K562 (cell line): ENCODE data around the gene MAD1L1. TPM values are rescaled to one million over a fixed set of nuclear protein-coding genes. Genes with fewer than 3 reads are reported as not detected.

Experiments
- ATAC-seq: fragments of 200-7000 bp; cut with Tn5 transposase; 3 replicates; pipeline ENCODE4 v1.9.1; 2020; ENCODE audit warnings: moderate library complexity
- BruUV-seq: library from RNA; stranded (reverse); fragments of 400-500 nt; replicated peaks from 2 replicates; lab custom pipeline; 2021; lab: Mats Ljungman, UMichigan
- CTCF ChIA-PET: fragments of 300-600 bp; formaldehyde crosslinking; extraction: SDS; loops from one replicate; lab custom pipeline; 2021; ENCODE audit warnings: low intra/inter-chr PET ratio; lab: Yijun Ruan, JAX
- POLR2A ChIA-PET: fragments of 300-600, 350-650 bp; sonication (Branson Sonifier 250); formaldehyde crosslinking; extraction: SDS; loops from one replicate; lab custom pipeline; 2021; ENCODE audit warnings: antibody characterized with exemption, inconsistent platforms; lab: Yijun Ruan, JAX
- DNase-seq, 4 experiments: peaks; one replicate each; pipeline versions ENCODE4 v3.0.0 to v3.0.0-alpha.2; 2011 to 2018; ENCODE audit warnings: low spot score in 3 of 4, mixed read lengths in 3 of 4; ENCODE audit errors: extremely low read depth in 1 of 4
- FAIRE-seq: peaks from 2 replicates; lab custom pipeline; 2011; peaks lifted over from hg19 to GRCh38; lab: Jason Lieb, UNC
- H2AFZ ChIP-seq: 2 replicates; pipeline ENCODE4 v1.6.0; 2011; ENCODE audit warnings: low read depth, low read length, control low read depth, inconsistent platforms
- H3K27ac ChIP-seq: fragments of 200-600 bp; 3 replicates; pipeline ENCODE4 v1.8.0; 2011; ENCODE audit warnings: low read depth, mild to moderate bottlenecking, control low read depth, inconsistent platforms, low read length, moderate library complexity, mixed read lengths; ENCODE audit errors: extremely low read depth
- H3K27me3 ChIP-seq, 2 experiments: fragments of 300-600 bp in 1 of 2; 2 replicates in 1 of 2; 3 replicates in 1 of 2; pipeline versions ENCODE4 v1.6.0 to v1.8.0; 2011; ENCODE audit warnings: inconsistent platforms in 2 of 2, low read length in 2 of 2, mild to moderate bottlenecking in 1 of 2, mixed read lengths in 1 of 2, moderate library complexity in 1 of 2; ENCODE audit not compliant: control insufficient read depth in 2 of 2, insufficient read depth in 2 of 2
- H3K36me3 ChIP-seq: fragments of 300-600 bp; 3 replicates; pipeline ENCODE4 v1.8.0; 2011; ENCODE audit warnings: mild to moderate bottlenecking, low read length, inconsistent platforms; ENCODE audit not compliant: control insufficient read depth, insufficient read depth
- H3K4me1 ChIP-seq, 2 experiments: fragments of 200-600 bp in 1 of 2; replicated peaks in 1 of 2; 2 replicates in 1 of 2; 3 replicates in 1 of 2; pipeline versions ENCODE4 v1.5.1 to v1.8.0; 2011; ENCODE audit warnings: inconsistent platforms in 2 of 2, low read length in 2 of 2, mild to moderate bottlenecking in 1 of 2, mixed read lengths in 1 of 2, moderate library complexity in 1 of 2; ENCODE audit not compliant: control insufficient read depth in 2 of 2, insufficient read depth in 2 of 2
- H3K4me2 ChIP-seq: 2 replicates; pipeline ENCODE4 v1.6.1; 2011; ENCODE audit warnings: low read length, control low read depth, inconsistent platforms, mixed read lengths; ENCODE audit not compliant: insufficient read depth
- H3K4me3 ChIP-seq: fragments of 200-600 bp; sonication (generic), shearing (Covaris generic); 2 replicates; pipeline ENCODE4 v1.5.1; 2016; ENCODE audit warnings: control low read depth, inconsistent platforms
- H3K79me2 ChIP-seq: fragments of 200-600 bp; 3 replicates; pipeline ENCODE4 v1.8.0; 2011; ENCODE audit warnings: low read length, inconsistent platforms; ENCODE audit not compliant: control insufficient read depth, insufficient read depth
- H3K9ac ChIP-seq, 2 experiments: 2 replicates each; pipeline versions ENCODE4 v1.6.0 to v1.6.1; 2011; ENCODE audit warnings: low read depth in 2 of 2, low read length in 2 of 2, control low read depth in 1 of 2, inconsistent platforms in 1 of 2, mild to moderate bottlenecking in 1 of 2, mixed read lengths in 1 of 2; ENCODE audit not compliant: insufficient read depth in 1 of 2
- H3K9me1 ChIP-seq: one replicate; pipeline ENCODE4 v1.6.0; 2011; ENCODE audit warnings: inconsistent platforms, mild to moderate bottlenecking, low read length, moderate library complexity; ENCODE audit not compliant: control insufficient read depth, insufficient read depth
- H3K9me3 ChIP-seq: replicated peaks from 2 replicates; pipeline ENCODE4 v1.5.1; 2011; ENCODE audit warnings: low read depth, low read length, inconsistent platforms; ENCODE audit not compliant: control insufficient read depth, insufficient read depth
- H4K20me1 ChIP-seq: replicated peaks from 2 replicates; pipeline ENCODE4 v1.6.1; 2011; ENCODE audit warnings: low read length, inconsistent platforms, mixed read lengths; ENCODE audit not compliant: control insufficient read depth, insufficient read depth
- CBFA2T3 ChIP-seq: fragments of 450-650 bp; IDR thresholded peaks from 2 replicates; pipeline ENCODE4 v1.6.1; 2017
- CC2D1A ChIP-seq: fragments of 450-650 bp; IDR thresholded peaks from 2 replicates; pipeline ENCODE4 v1.6.1; 2017; ENCODE audit warnings: mild to moderate bottlenecking
- GABPB1 ChIP-seq: sonication (generic); formaldehyde crosslinking; IDR thresholded peaks from 2 replicates; pipeline ENCODE4 v1.8.0; 2022; ENCODE audit warnings: mild to moderate bottlenecking, missing genetic modification reagents
- HDAC2 ChIP-seq: fragments of 450-650 bp; IDR thresholded peaks from 2 replicates; pipeline ENCODE4 v1.6.1; 2016; ENCODE audit warnings: mild to moderate bottlenecking
- KDM5B ChIP-seq: fragments of 200-600 bp; sonication (generic); IDR thresholded peaks from 2 replicates; pipeline ENCODE4 v1.6.1; 2012; ENCODE audit warnings: low read depth, mild to moderate bottlenecking, moderate library complexity, low read length, control low read depth, inconsistent platforms; ENCODE audit not compliant: insufficient replicate concordance
- MIER1 ChIP-seq: fragments of 450-650 bp; IDR thresholded peaks from 2 replicates; pipeline ENCODE4 v1.6.1; 2016; ENCODE audit warnings: antibody characterized with exemption, mild to moderate bottlenecking, low read depth
- NCOA1 ChIP-seq: fragments of 450-650 bp; IDR thresholded peaks from 2 replicates; pipeline ENCODE4 v1.6.1; 2016; ENCODE audit warnings: low read depth
- RFX1 ChIP-seq: fragments of 450-650 bp; IDR thresholded peaks from 2 replicates; pipeline ENCODE4 v1.6.1; 2016; ENCODE audit warnings: mild to moderate bottlenecking, moderate library complexity
- SMC3 ChIP-seq: conservative IDR thresholded peaks from 2 replicates; pipeline ENCODE4 v1.6.1; 2011; ENCODE audit warnings: low read depth, low read length, improper control_type of control experiment; ENCODE audit not compliant: insufficient read depth
- TCF7 ChIP-seq: sonication (generic); IDR thresholded peaks from 2 replicates; pipeline ENCODE4 v1.6.1; 2016; ENCODE audit warnings: antibody characterized with exemption, borderline replicate concordance
- ZC3H4 ChIP-seq: sonication (generic); formaldehyde crosslinking; IDR thresholded peaks from 2 replicates; pipeline ENCODE4 v1.9.0; 2021; ENCODE audit warnings: missing genetic modification reagents, borderline replicate concordance
- ZNF197 ChIP-seq: fragments of 200-800 bp; sonication (Bioruptor generic); IDR thresholded peaks from 2 replicates; pipeline ENCODE4 v1.6.1; 2016; ENCODE audit warnings: low read depth, missing genetic modification characterization, missing compliant biosample characterization
- ZNF282 ChIP-seq: sonication (generic); formaldehyde crosslinking; IDR thresholded peaks from 2 replicates; pipeline ENCODE4 v1.8.1; 2023; ENCODE audit warnings: missing genetic modification reagents
- ZNF311 ChIP-seq: fragments of 250-450 bp; sonication (Bioruptor Pico); IDR thresholded peaks from 2 replicates; pipeline ENCODE4 v1.4.0; 2020; ENCODE audit warnings: mild to moderate bottlenecking, moderate library complexity
- ZNF431 ChIP-seq: sonication (generic); formaldehyde crosslinking; IDR thresholded peaks from 2 replicates; pipeline ENCODE4 v1.8.0; 2022; ENCODE audit warnings: mild to moderate bottlenecking, missing genetic modification reagents
- ZNF444 ChIP-seq: fragments of 250-450 bp; sonication (Bioruptor Pico); IDR thresholded peaks from 2 replicates; pipeline ENCODE4 v1.4.0; 2020; ENCODE audit warnings: mild to moderate bottlenecking, moderate library complexity
- ZNF699 ChIP-seq: fragments of 250-450 bp; sonication (Bioruptor Pico); IDR thresholded peaks from 2 replicates; pipeline ENCODE4 v1.8.0; 2021; ENCODE audit warnings: mild to moderate bottlenecking, moderate library complexity; ENCODE audit not compliant: insufficient replicate concordance
- WGBS: fragments of 100-300 bp; shearing (Covaris generic); methylation state at CpG from one replicate; pipeline ENCODE4 v1.1.6; 2016; ENCODE audit warnings: low coverage, mixed read lengths; ENCODE audit not compliant: insufficient coverage; ENCODE audit errors: missing lambda C conversion rate; 5-methylcytosine and 5-hydroxymethylcytosine counted together
- in situ Hi-C: fragments of 300-500 bp; cut with MboI; formaldehyde crosslinking; loops from 4 replicates; pipeline ENCODE4 v1.15.0; 2018; ENCODE audit warnings: inconsistent platforms, mixed read lengths
- intact Hi-C: fragments of 100-400 bp; cut with micrococcal nuclease; formaldehyde crosslinking; loops from 2 replicates; pipeline ENCODE4 v1.14.2; 2022
- polyA plus RNA-seq, 8 experiments: library from polyadenylated mRNA; depleted of rRNA in 4 of 8; stranded (reverse) in 5 of 8; unstranded in 3 of 8; fragments of >200 nt; fragmentation: Nextera tagmentation in 2 of 8; fragmentation: Illumina TruSeq in 1 of 8; extraction: Ambion mirVana in 2 of 8; extraction: Trizol in 1 of 8; gene quantifications; 2 replicates each; pipeline versions ENCODE4 v1.2.1 to v1.2.3, GENCODE V29; 2011 to 2014; ENCODE audit warnings: inconsistent platforms in 1 of 8, missing spikeins in 1 of 8
- total RNA-seq, 7 experiments: library from RNA; depleted of rRNA in 6 of 7; stranded (reverse); fragments of >200 nt in 6 of 7; fragmentation: Illumina TruSeq in 2 of 7; extraction: Trizol in 2 of 7; gene quantifications; 2 replicates each; pipeline versions ENCODE4 v1.2.1 to v1.2.3, GENCODE V29; 2011 to 2021; ENCODE audit warnings: low replicate concordance in 1 of 7
- TF ChIP-seq, protein P1 (sequence below): sonication (generic); formaldehyde crosslinking; IDR thresholded peaks from 2 replicates; pipeline ENCODE4 v1.5.0; 2020; ENCODE audit warnings: missing genetic modification reagents
- TF ChIP-seq, protein P2 (sequence below): fragments of 250-450 bp; sonication (Bioruptor Pico); IDR thresholded peaks from 2 replicates; pipeline ENCODE4 v1.4.0; 2020; ENCODE audit warnings: borderline replicate concordance
- TF ChIP-seq, protein P3 (sequence below), 2 experiments: fragments of 450-650 bp; IDR thresholded peaks; 2 replicates each; pipeline ENCODE4 v1.6.1; 2016

MAD1L1 gene
- total and polyA plus RNA-seq, 9 of the 15 experiments (the other 6 are each of a cell fraction or from before 2014, with no cell fraction given) = 1.7 to 89.7 (median 18.0) TPM

DNA sequence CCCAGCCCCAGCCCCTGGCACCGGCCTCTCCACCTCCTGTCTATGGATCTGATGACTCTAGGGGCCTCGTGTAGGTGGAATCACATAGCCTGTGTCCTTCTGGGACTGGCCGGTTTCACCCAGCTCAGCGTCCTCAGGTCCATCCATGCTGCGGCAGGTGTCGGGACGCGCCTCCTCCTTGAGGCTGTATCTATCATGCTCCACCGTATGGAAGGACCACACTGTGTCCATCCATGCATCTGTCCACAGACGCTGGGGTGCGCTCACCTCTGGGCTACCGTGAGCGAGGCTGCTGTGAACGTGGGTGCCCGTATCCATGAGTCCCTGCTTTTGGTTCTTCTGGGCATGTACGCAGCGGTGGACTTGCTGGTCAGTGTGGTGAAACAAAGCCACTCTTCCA, 281.1 kb downstream of the MAD1L1 start:
- DNase-seq = no peak
- H3K9me3 ChIP-seq = no peaks in the 10 kb centered on the region
- H3K79me2 ChIP-seq = no peaks in the 10 kb centered on the region
- CTCF ChIA-PET = no interaction called here
- WGBS = 82% methylated on average over 17 of the region's 17 CpGs
- H4K20me1 ChIP-seq = no peaks in the 10 kb centered on the region
- H3K27ac ChIP-seq = peak overlapping the region; percentile 15; the same call in 1 of the 3 replicates
- no peak overlapping the region for H3K4me2 ChIP-seq
- FAIRE-seq = no peak
- TF ChIP-seq, protein P1, sequence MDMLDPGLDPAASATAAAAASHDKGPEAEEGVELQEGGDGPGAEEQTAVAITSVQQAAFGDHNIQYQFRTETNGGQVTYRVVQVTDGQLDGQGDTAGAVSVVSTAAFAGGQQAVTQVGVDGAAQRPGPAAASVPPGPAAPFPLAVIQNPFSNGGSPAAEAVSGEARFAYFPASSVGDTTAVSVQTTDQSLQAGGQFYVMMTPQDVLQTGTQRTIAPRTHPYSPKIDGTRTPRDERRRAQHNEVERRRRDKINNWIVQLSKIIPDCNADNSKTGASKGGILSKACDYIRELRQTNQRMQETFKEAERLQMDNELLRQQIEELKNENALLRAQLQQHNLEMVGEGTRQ = no peak
- TF ChIP-seq HDAC2 = no peak
- no peak for TF ChIP-seq ZNF197 (CRISPR knock-in tag)
- TF ChIP-seq GABPB1 (CRISPR knock-in tag) = no peak
- TF ChIP-seq ZNF282 = no peak
- TF ChIP-seq NCOA1 = no peak
- TF ChIP-seq ZNF311 (CRISPR knock-in tag) = no peak
- TF ChIP-seq, protein P2, sequence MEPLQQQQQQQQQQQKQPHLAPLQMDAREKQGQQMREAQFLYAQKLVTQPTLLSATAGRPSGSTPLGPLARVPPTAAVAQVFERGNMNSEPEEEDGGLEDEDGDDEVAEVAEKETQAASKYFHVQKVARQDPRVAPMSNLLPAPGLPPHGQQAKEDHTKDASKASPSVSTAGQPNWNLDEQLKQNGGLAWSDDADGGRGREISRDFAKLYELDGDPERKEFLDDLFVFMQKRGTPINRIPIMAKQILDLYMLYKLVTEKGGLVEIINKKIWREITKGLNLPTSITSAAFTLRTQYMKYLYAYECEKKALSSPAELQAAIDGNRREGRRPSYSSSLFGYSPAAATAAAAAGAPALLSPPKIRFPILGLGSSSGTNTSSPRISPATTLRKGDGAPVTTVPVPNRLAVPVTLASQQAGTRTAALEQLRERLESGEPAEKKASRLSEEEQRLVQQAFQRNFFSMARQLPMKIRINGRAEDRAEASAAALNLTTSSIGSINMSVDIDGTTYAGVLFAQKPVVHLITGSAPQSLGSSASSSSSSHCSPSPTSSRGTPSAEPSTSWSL (CRISPR knock-in tag) = no peak
- TF ChIP-seq TCF7 = no peak
- TF ChIP-seq ZC3H4 (CRISPR knock-in tag) = no peak
- no peak for TF ChIP-seq SMC3
- TF ChIP-seq, protein P3, sequence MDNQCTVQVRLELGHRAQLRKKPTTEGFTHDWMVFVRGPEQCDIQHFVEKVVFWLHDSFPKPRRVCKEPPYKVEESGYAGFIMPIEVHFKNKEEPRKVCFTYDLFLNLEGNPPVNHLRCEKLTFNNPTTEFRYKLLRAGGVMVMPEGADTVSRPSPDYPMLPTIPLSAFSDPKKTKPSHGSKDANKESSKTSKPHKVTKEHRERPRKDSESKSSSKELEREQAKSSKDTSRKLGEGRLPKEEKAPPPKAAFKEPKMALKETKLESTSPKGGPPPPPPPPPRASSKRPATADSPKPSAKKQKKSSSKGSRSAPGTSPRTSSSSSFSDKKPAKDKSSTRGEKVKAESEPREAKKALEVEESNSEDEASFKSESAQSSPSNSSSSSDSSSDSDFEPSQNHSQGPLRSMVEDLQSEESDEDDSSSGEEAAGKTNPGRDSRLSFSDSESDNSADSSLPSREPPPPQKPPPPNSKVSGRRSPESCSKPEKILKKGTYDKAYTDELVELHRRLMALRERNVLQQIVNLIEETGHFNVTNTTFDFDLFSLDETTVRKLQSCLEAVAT (IDR thresholded peaks at IDR 0.05) = no peak
- no peak for TF ChIP-seq ZNF444 (CRISPR knock-in tag)
- no peak for TF ChIP-seq MIER1
- no peak for TF ChIP-seq RFX1
- TF ChIP-seq ZNF431 (CRISPR knock-in tag) = no peak
- no peak for TF ChIP-seq ZNF699
- no peak for TF ChIP-seq KDM5B
- TF ChIP-seq CBFA2T3 = no peak
- TF ChIP-seq CC2D1A = no peak
- TF ChIP-seq, all 486 proteins: peak for 0
- H3K36me3 ChIP-seq = peaks cover 2% of the 10 kb centered on the region; the same call in 1 of the 3 replicates
- no TSS peak for BruUV-seq
- H3K4me1 ChIP-seq = peaks cover 18 to 88% of the 10 kb centered on the region in 2 experiments
- no peak; the same call in 1 of the 3 replicates for ATAC-seq
- H3K9ac ChIP-seq = peak overlapping the region in 1 of 2 experiments; percentile 85; a peak in 2 of 4 replicates
- in situ Hi-C loops = no loop called here
- H2AFZ ChIP-seq = no peak overlapping the region
- intact Hi-C loops = no loop called here
- no peaks in the 10 kb centered on the region for H3K27me3 ChIP-seq
- H3K4me3 ChIP-seq = no peak overlapping the region
- POLR2A ChIA-PET = interaction anchor here (0.5 to 1.4 kb wide), 5 partner anchors 25 to 453 kb away, joined by 3 to 5 read pairs (median 3); no protein-coding TSS in a partner anchor
- no peaks in the 10 kb centered on the region for H3K9me1 ChIP-seq
